ENCODE results near the gene POU3F1. TPM values are rescaled to one million over a fixed set of nuclear protein-coding genes. Genes with fewer than 3 reads are reported as not detected.

The POU3F1 gene
- total RNA-seq, 4 donors from 2014 or later: not detected

- peaks cover 0 to 27% (median 14%) of the 10 kb centered on the region in 4 donors for H3K4me1 ChIP-seq
- H3K27ac ChIP-seq: no peak overlapping the region
- H3K4me3 ChIP-seq: peak overlapping the region; percentile 2 to 69 (median 58)
- no peaks in the 10 kb centered on the region for H3K36me3 ChIP-seq
- DNase-seq: no peak
- peaks cover 3 to 46% of the 10 kb centered on the region in 2 donors for H3K27me3 ChIP-seq
- no peaks in the 10 kb centered on the region for H3K9me3 ChIP-seq
- TF ChIP-seq POLR2A (IDR thresholded peaks at IDR 0.05): no peak
These were observed 926 bp downstream of the POU3F1 start for GRCh38 chr1:38045401-38046332.

GRCh38 chr1:38044221-38045215 lies 2.1 kb downstream of the POU3F1 start:
- peaks cover 3 to 46% of the 10 kb centered on the region in 2 donors for H3K27me3 ChIP-seq
- H3K27ac ChIP-seq: no peak overlapping the region
- peak overlapping the region in 2 of 4 donors; percentile 9 to 69 for H3K4me3 ChIP-seq
- H3K36me3 ChIP-seq: no peaks in the 10 kb centered on the region
- H3K9me3 ChIP-seq: no peaks in the 10 kb centered on the region
- peaks cover 0 to 27% (median 14%) of the 10 kb centered on the region in 4 donors for H3K4me1 ChIP-seq
- TF ChIP-seq CTCF (IDR thresholded peaks at IDR 0.05) (no peak), POLR2A (IDR thresholded peaks at IDR 0.05) (no peak)
- DNase-seq: no peak

GRCh38 chr1:38043036-38043747 lies 3.4 kb downstream of the POU3F1 start:
- Histone ChIP-seq H3K27me3 (peaks cover 3 to 45% of the 10 kb centered on the region in 2 donors), H3K9me3 (no peaks in the 10 kb centered on the region), H3K27ac (no peak overlapping the region), H3K4me3 (no peak overlapping the region), H3K36me3 (no peaks in the 10 kb centered on the region), H3K4me1 (peaks cover 0 to 27% (median 14%) of the 10 kb centered on the region in 4 donors)
- DNase-seq: no peak
- TF ChIP-seq POLR2A (IDR thresholded peaks at IDR 0.05): no peak
- TF ChIP-seq CTCF (IDR thresholded peaks at IDR 0.05): no peak

GRCh38 chr1:38041936-38042834 lies 4.4 kb downstream of the POU3F1 start:
- no peak for DNase-seq
- H3K4me1 ChIP-seq: peaks cover 0 to 19% (median 14%) of the 10 kb centered on the region in 4 donors
- no peak overlapping the region for H3K4me3 ChIP-seq
- H3K9me3 ChIP-seq: no peaks in the 10 kb centered on the region
- H3K27ac ChIP-seq: no peak overlapping the region
- TF ChIP-seq CTCF (IDR thresholded peaks at IDR 0.05) (no peak), POLR2A (IDR thresholded peaks at IDR 0.05) (no peak)
- H3K36me3 ChIP-seq: no peaks in the 10 kb centered on the region
- H3K27me3 ChIP-seq: peaks cover 3 to 35% of the 10 kb centered on the region in 2 donors

GRCh38 chr1:38039331-38040088 lies 7.1 kb downstream of the POU3F1 start:
- no peak for DNase-seq
- Histone ChIP-seq H3K27ac (no peak overlapping the region), H3K9me3 (no peaks in the 10 kb centered on the region), H3K27me3 (peaks cover 0 to 21% of the 10 kb centered on the region in 2 donors), H3K36me3 (no peaks in the 10 kb centered on the region), H3K4me3 (no peak overlapping the region), H3K4me1 (peaks cover 0 to 4% (median 0%) of the 10 kb centered on the region in 4 donors)
- no peak for TF ChIP-seq CTCF (IDR thresholded peaks at IDR 0.05)
- no peak for TF ChIP-seq POLR2A (IDR thresholded peaks at IDR 0.05)

Measured in Peyer's patch (tissue), 4 donors.